Ishikawa (cell line): ENCODE measurements around the gene NLRP2B.

ENCODE experiments used
- CEBPB ChIP-seq: IDR thresholded peaks from 2 replicates; pipeline ENCODE4 v1.6.1; 2012
- CREB1 ChIP-seq: IDR thresholded peaks from 2 replicates; pipeline ENCODE4 v1.6.1; 2012; ENCODE audit warnings: low read depth
- EP300 ChIP-seq: IDR thresholded peaks from 2 replicates; pipeline ENCODE4 v1.6.1; 2012; ENCODE audit warnings: borderline replicate concordance
- NFIC ChIP-seq: IDR thresholded peaks from 2 replicates; pipeline ENCODE4 v1.6.1; 2012
- RAD21 ChIP-seq: IDR thresholded peaks from 2 replicates; pipeline ENCODE4 v1.6.1; 2012; ENCODE audit warnings: low read depth
- TAF1 ChIP-seq: IDR thresholded peaks from 2 replicates; pipeline ENCODE4 v1.6.1; 2012; ENCODE audit warnings: low read depth, mild to moderate bottlenecking
- TEAD4 ChIP-seq: IDR thresholded peaks from 2 replicates; pipeline ENCODE4 v1.6.1; 2012
- USF1 ChIP-seq: IDR thresholded peaks from 2 replicates; pipeline ENCODE4 v1.6.1; 2012
- YY1 ChIP-seq: IDR thresholded peaks from 2 replicates; pipeline ENCODE4 v1.6.1; 2012; ENCODE audit warnings: low read depth
- ZBTB7A ChIP-seq: IDR thresholded peaks from 2 replicates; pipeline ENCODE4 v1.6.1; 2012; ENCODE audit warnings: low read depth

GRCh38 chrX:57643698-57644097 lies 36.4 kb downstream of the NLRP2B start:
- no peak for TF ChIP-seq CREB1
- TF ChIP-seq RAD21, result no peak
- TF ChIP-seq NFIC, result no peak
- no peak for TF ChIP-seq CEBPB
- no peak for TF ChIP-seq ZBTB7A
- no peak for TF ChIP-seq TEAD4
- TF ChIP-seq USF1, result no peak
- TF ChIP-seq YY1, result no peak
- TF ChIP-seq TAF1, result no peak
- no peak for TF ChIP-seq EP300
